Left forelimb (tissue), 1 donor: Measurements from ENCODE around the gene PIAS3.
A peak's percentile ranks its signal among the peaks of the same experiment; 100 is the strongest.
"Not testable (repeated sequence)": the region's sequence is repeated elsewhere in the genome, so short reads cannot be mapped to it uniquely, and the experiment has no call there.

Experiments
- DNase-seq: peaks from one replicate; pipeline ENCODE4 v3.0.0-alpha.2; 2018; ENCODE audit warnings: low spot score

PIAS3 gene

DNA sequence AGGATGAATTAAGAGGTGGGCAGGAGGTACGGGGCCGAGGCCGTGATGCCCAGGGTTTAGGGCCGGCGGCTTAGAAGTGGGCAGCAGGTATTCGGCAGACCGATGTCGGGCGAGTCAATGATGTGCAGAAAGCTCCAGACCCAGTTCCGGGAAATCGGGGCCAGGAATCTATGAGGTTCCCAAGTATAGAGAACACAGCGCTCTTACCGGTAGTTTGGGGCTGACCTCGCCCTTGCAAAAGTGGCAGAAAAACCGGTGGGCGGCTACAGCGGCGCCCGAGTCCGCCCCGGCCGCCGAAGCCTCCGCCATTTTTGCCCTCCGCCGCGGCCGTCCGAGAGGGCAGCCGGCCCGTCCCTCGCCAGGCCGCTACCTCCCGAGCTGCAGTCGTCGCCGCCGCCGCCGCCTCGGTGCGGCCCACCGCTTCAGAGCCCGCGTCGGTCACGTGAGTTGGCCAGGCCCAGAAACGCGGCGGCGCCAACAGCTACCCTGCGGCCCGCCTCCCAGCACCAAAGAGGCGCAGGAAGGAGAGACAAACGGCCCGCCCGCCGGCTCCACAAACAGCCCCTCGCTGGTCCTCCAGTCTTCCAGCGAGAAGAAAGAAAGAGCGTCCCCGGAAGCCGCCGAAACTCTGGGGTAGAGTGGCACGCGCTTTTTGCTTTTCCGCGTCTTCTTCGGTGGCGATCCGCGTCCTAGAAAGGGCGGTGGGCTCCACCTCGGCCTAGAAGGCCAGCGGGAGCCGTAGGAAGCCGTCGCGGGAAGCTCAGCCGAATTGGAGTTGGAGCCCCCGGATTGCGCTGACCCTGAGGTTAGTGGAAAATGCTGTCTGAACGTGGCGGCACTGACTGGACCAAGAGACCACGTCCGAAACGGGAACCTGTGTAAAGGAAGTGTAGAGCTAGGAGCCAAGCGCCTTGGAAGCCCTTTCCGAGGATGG lies 35.0 kb downstream of the PIAS3 start, which contains the start of the genes POLR3C and RNF115:
Gene POLR3C (plus strand): TSS at position 636 of the 934 bp plus-strand sequence. CDS start 1,577 bp downstream, outside the sequence.
Gene RNF115 (minus strand): TSS at position 531 of the 934 bp plus-strand sequence. CDS start 222 bp downstream, at position 309.
- DNase-seq, result peak; percentile 91

DNA sequence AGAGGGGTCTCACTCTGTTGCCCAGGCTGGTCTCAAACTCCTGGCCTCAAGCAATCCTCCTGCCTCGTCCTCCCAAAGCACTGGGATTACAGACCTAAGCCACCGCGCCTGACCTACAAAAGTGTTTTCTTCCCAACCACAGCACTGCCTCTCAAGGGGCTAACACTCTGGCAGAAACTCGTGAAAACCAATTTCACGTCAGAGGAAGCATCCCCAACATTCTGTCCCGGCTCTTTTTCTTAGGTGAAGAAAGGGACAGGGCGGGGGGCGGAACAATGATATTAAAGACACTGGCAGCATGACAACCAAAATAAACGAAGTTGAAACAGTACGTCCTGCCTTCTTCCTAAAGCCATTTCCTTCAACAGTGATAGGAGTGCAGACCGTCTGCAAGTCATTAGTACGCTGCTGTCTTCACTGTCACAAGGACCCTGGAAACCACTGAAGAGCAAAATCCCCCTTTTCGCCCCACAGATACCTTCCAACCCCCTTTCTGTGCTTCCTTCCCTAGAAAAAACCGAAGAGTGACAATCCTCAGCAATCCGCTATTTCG lies 36.0 kb downstream of the PIAS3 start:
- not testable (repeated sequence) for DNase-seq

DNA sequence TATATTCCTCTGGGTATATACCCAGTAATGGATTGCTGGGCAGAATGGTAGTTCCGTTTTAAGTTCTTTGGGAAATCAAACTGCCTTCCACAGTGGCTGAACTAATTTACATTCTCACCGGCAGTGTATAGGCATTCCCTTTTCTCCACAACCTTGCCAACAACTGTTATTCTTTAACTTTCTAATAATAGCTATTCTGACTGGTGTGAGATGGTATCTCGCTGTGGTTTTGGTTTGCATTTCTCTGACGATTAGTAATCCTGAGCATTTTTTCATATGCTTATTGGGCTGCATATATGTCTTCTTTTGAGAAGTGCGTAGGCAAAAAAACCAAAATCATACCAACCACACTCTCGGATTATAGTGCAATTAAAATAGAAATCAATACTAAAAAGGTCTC lies 40.8 kb downstream of the PIAS3 start:
- not testable (repeated sequence) for DNase-seq

DNA sequence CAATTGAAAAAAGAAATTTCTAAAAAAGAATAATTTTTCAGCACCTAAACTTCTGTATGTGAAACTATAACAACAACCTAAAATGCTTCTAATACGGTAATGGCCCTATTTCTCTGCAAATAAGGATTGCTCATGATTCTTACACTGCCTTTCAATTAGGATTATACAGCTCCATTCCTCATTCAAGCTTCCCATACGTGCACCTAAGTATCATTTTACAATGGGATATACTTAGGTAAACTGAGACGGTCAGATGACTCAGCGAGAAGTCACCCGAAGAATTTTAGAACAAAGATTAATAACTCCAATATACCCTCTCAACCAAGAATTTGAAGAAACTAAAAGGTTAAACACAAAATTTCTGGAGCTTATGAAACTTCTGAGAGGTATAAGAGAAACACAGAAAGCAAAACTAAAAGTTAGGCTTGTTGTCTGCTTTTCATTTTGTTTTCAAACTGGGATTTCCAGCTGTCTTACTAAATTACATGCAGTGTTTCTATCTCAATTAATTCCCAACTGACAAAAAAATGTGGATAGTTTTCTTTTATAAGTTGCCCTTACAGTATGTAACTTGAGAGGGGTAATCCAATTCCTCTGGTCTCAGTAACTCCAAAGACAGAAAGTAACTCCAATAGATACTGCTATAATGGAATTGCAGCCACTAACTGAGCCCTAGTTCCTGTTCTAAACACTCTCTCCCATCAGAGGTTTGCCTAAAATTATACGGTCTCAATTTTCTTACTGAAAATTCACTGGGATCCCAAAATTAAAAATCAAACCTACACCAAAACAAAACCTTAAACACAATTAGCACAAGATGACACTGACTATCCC lies 45.7 kb downstream of the PIAS3 start:
- DNase-seq, result not testable (repeated sequence)

DNA sequence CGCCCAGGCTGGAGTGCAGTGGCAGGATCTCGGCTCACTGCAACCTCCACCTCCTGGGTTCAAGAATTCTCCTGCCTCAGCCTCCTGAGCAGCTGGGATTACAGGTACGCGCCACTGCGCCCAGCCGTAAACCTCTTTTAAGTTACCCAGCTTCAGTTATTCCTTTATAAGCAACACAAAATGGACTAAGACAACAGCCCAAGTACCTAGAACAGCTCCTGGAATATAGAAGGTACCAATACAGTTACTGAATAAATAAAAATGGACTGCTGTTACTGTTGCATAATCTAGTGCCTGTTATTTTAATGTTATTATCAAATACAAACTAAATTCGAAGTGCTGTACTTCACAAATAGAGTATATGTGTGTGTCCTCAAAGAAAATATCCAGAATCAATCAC lies 52.0 kb downstream of the PIAS3 start:
- DNase-seq, result no peak

DNA sequence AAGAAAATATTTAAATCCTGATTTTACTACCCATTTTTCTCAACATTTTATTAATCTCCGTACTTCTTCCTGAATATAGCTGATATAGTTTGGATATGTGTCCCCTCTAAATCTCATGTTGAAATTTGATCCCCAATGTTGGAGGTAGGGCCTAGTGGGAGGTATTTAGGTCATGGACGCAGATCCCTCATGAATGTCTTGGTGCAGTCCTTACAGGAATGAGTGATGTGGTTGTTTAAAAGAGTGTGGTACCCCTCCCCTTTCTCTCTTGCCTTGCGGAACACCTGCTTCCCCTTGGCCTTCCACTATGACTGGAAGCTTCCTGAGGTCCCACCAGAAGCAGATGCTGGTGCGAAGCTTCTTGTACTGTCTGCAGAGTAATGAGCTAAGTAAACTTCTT lies 52.5 kb downstream of the PIAS3 start:
- DNase-seq, result no peak

DNA sequence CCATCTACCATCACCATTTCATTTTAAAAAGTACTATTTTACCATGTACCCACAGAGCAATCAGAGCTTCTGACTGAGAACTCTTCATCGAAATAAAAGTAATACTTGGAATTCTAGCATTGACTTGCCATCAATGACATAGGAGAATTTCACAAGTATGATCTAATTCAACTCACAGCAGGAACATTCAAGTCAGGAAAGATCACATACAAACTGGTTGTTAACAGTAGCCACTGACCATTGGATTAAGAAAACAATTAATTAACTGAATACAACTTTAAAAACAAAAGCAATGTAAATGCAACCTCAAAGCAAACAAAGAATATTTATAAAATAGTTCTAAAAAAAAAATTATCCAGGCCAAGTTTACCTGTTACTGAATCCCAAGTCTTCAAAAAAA lies 53.8 kb downstream of the PIAS3 start:
- no peak for DNase-seq

DNA sequence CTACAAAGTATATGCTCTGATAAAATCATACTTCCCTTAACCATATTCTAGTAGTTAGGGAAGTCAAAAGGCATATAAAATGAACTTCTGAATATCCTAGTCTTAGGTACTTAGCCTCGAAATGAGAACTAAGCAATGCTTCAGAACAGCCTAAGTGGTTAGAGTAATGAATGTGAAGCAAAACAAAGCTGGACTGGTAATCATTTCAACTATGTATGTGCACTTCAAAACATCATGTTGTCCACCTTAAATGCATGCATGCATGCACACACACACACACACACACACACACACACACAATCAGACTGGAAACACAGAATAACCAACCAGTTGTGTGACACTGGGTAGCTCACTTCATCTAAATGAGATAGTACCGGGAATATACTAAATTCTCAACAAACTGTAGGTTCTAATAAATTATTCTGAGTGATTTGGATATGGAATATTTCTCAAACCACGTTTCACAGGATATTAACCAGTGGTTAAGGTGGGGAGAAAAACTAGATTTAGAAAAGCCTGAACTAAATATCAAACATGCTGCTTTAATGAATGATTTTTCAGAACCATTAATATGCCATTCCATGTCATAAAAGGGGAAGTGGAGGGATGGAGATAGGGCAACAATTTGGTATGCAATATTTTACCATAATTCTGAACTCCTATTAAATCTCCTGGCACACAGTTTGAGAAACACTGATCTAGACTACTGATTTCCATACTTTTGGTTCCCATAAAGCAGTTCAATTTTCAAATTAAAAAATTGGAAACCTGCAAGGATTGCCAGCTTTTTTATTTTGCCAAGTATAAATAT lies 54.4 kb downstream of the PIAS3 start:
- DNase-seq, result no peak

DNA sequence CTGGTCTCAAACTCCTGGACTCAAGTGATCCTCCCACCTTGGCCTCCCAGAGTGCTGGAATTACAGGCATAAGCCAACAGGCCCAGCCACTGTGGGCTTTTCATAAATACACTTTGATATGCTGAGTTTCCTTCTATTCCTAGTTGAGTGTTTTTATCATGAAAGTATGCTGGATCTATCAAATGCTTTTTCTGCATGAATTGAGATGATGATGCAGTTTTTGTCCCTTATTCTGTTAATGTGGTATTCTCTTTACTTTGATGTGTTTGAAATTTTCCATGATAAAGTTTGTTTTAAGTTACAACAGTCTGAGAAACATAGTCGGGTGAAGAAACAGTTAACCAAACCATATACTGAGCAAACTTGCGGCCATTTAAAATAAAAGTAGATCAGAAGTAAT lies 59.1 kb downstream of the PIAS3 start:
- no peak for DNase-seq
